Measurements from ENCODE around the gene KCTD20.
A peak's percentile ranks its signal among the peaks of the same experiment; 100 is the strongest.

KCTD20 gene

GRCh38 chr6:36419310-36419709 is 23.5 kb upstream of the KCTD20 start:
- TF ChIP-seq POLR2AphosphoS5 (IDR thresholded peaks at IDR 0.05; ENCODE audit: borderline replicate concordance, low read depth, low read length) (no peak), EZH2 (IDR thresholded peaks at IDR 0.05) (no peak), FOXP2 (optimal IDR thresholded peaks at IDR 0.05; ENCODE audit: control extremely low read depth, extremely low read length, insufficient read depth) (no peak)
- no peak overlapping the region for H3K27ac ChIP-seq
- no peaks in the 10 kb centered on the region for H3K9me3 ChIP-seq (ENCODE audit: low read depth, low read length)
- H3K9ac ChIP-seq (ENCODE audit: insufficient read length) = no peak overlapping the region
- H3K4me3 ChIP-seq = no peak overlapping the region
- H3K36me3 ChIP-seq (ENCODE audit: insufficient read depth, low read length) = no peaks in the 10 kb centered on the region
- DNase-seq (ENCODE audit: low read depth, low spot score) = no peak

GRCh38 chr6:36422714-36423100 is 20.1 kb upstream of the KCTD20 start:
- DNase-seq (ENCODE audit: low read depth, low spot score) = no peak
- peak overlapping the region; percentile 72 for H3K27ac ChIP-seq
- no peak for TF ChIP-seq EZH2 (IDR thresholded peaks at IDR 0.05)
- no peaks in the 10 kb centered on the region for H3K36me3 ChIP-seq (ENCODE audit: insufficient read depth, low read length)
- no peaks in the 10 kb centered on the region for H3K9me3 ChIP-seq (ENCODE audit: low read depth, low read length)
- H3K4me3 ChIP-seq = peak overlapping the region; percentile 78
- peak overlapping the region; percentile 84 for H3K9ac ChIP-seq (ENCODE audit: insufficient read length)

- TF ChIP-seq FOXP2 (optimal IDR thresholded peaks at IDR 0.05; ENCODE audit: control extremely low read depth, extremely low read length, insufficient read depth) = no peak
- TF ChIP-seq POLR2AphosphoS5 (IDR thresholded peaks at IDR 0.05; ENCODE audit: borderline replicate concordance, low read depth, low read length) = peak; percentile 79
- TF ChIP-seq EZH2 (IDR thresholded peaks at IDR 0.05) = no peak
- peak overlapping the region; percentile 72 for H3K27ac ChIP-seq
Measured at GRCh38 chr6:36423101-36423824, 19.5 kb upstream of the KCTD20 start.

GRCh38 chr6:36426622-36427021 is 16.2 kb upstream of the KCTD20 start:
- no peaks in the 10 kb centered on the region for H3K9me3 ChIP-seq (ENCODE audit: low read depth, low read length)
- DNase-seq (ENCODE audit: low read depth, low spot score) = no peak
- no peak overlapping the region for H3K27ac ChIP-seq
- H3K4me3 ChIP-seq = no peak overlapping the region
- no peaks in the 10 kb centered on the region for H3K36me3 ChIP-seq (ENCODE audit: insufficient read depth, low read length)
- no peak for TF ChIP-seq FOXP2 (optimal IDR thresholded peaks at IDR 0.05; ENCODE audit: control extremely low read depth, extremely low read length, insufficient read depth)
- no peak for TF ChIP-seq EZH2 (IDR thresholded peaks at IDR 0.05)
- TF ChIP-seq POLR2AphosphoS5 (IDR thresholded peaks at IDR 0.05; ENCODE audit: borderline replicate concordance, low read depth, low read length) = no peak
- H3K9ac ChIP-seq (ENCODE audit: insufficient read length) = no peak overlapping the region

More at GRCh38 chr6:36423101-36423824, 19.5 kb upstream of the KCTD20 start:
- peak; percentile 73 for DNase-seq (ENCODE audit: low read depth, low spot score)
- Histone ChIP-seq H3K9me3 (ENCODE audit: low read depth, low read length) (no peaks in the 10 kb centered on the region), H3K4me3 (peak overlapping the region; percentile 78), H3K9ac (ENCODE audit: insufficient read length) (peak overlapping the region; percentile 84), H3K36me3 (ENCODE audit: insufficient read depth, low read length) (no peaks in the 10 kb centered on the region)

- H3K9me3 ChIP-seq (ENCODE audit: low read depth, low read length) = no peaks in the 10 kb centered on the region
- H3K9ac ChIP-seq (ENCODE audit: insufficient read length) = no peak overlapping the region
- H3K36me3 ChIP-seq (ENCODE audit: insufficient read depth, low read length) = no peaks in the 10 kb centered on the region
- TF ChIP-seq FOXP2 (optimal IDR thresholded peaks at IDR 0.05; ENCODE audit: control extremely low read depth, extremely low read length, insufficient read depth) = no peak
- TF ChIP-seq POLR2AphosphoS5 (IDR thresholded peaks at IDR 0.05; ENCODE audit: borderline replicate concordance, low read depth, low read length) = no peak
- no peak for TF ChIP-seq EZH2 (IDR thresholded peaks at IDR 0.05)
- no peak overlapping the region for H3K27ac ChIP-seq
- H3K4me3 ChIP-seq = no peak overlapping the region
- DNase-seq (ENCODE audit: low read depth, low spot score) = no peak
Measured at GRCh38 chr6:36428911-36429310, 13.9 kb upstream of the KCTD20 start.

GRCh38 chr6:36430351-36430750 is 12.4 kb upstream of the KCTD20 start:
- TF ChIP-seq EZH2 (IDR thresholded peaks at IDR 0.05) (no peak), POLR2AphosphoS5 (IDR thresholded peaks at IDR 0.05; ENCODE audit: borderline replicate concordance, low read depth, low read length) (no peak)
- H3K36me3 ChIP-seq (ENCODE audit: insufficient read depth, low read length) = no peaks in the 10 kb centered on the region
- no peak for DNase-seq (ENCODE audit: low read depth, low spot score)

GRCh38 chr6:36431197-36431596 is 11.6 kb upstream of the KCTD20 start:
- H3K27ac ChIP-seq = no peak overlapping the region
- no peak for TF ChIP-seq POLR2AphosphoS5 (IDR thresholded peaks at IDR 0.05; ENCODE audit: borderline replicate concordance, low read depth, low read length)
- no peak for TF ChIP-seq FOXP2 (optimal IDR thresholded peaks at IDR 0.05; ENCODE audit: control extremely low read depth, extremely low read length, insufficient read depth)
- no peak for TF ChIP-seq EZH2 (IDR thresholded peaks at IDR 0.05)
- no peak overlapping the region for H3K9ac ChIP-seq (ENCODE audit: insufficient read length)
- DNase-seq (ENCODE audit: low read depth, low spot score) = no peak
- no peak overlapping the region for H3K4me3 ChIP-seq
- H3K9me3 ChIP-seq (ENCODE audit: low read depth, low read length) = no peaks in the 10 kb centered on the region
- H3K36me3 ChIP-seq (ENCODE audit: insufficient read depth, low read length) = no peaks in the 10 kb centered on the region

More at GRCh38 chr6:36430351-36430750, 12.4 kb upstream of the KCTD20 start:
- no peak overlapping the region for H3K27ac ChIP-seq
- H3K9me3 ChIP-seq (ENCODE audit: low read depth, low read length) = no peaks in the 10 kb centered on the region
- no peak overlapping the region for H3K9ac ChIP-seq (ENCODE audit: insufficient read length)
- no peak overlapping the region for H3K4me3 ChIP-seq

GRCh38 chr6:36432151-36432671 is 10.6 kb upstream of the KCTD20 start:
- H3K9me3 ChIP-seq (ENCODE audit: low read depth, low read length) = no peaks in the 10 kb centered on the region
- no peak for DNase-seq (ENCODE audit: low read depth, low spot score)
- no peaks in the 10 kb centered on the region for H3K36me3 ChIP-seq (ENCODE audit: insufficient read depth, low read length)
- TF ChIP-seq POLR2AphosphoS5 (IDR thresholded peaks at IDR 0.05; ENCODE audit: borderline replicate concordance, low read depth, low read length) = no peak
- no peak for TF ChIP-seq EZH2 (IDR thresholded peaks at IDR 0.05)
- TF ChIP-seq FOXP2 (optimal IDR thresholded peaks at IDR 0.05; ENCODE audit: control extremely low read depth, extremely low read length, insufficient read depth) = no peak
- no peak overlapping the region for H3K9ac ChIP-seq (ENCODE audit: insufficient read length)
- H3K27ac ChIP-seq = no peak overlapping the region
- no peak overlapping the region for H3K4me3 ChIP-seq

- no peaks in the 10 kb centered on the region for H3K9me3 ChIP-seq (ENCODE audit: low read depth, low read length)
- H3K36me3 ChIP-seq (ENCODE audit: insufficient read depth, low read length) = no peaks in the 10 kb centered on the region
- no peak for TF ChIP-seq FOXP2 (optimal IDR thresholded peaks at IDR 0.05; ENCODE audit: control extremely low read depth, extremely low read length, insufficient read depth)
- TF ChIP-seq POLR2AphosphoS5 (IDR thresholded peaks at IDR 0.05; ENCODE audit: borderline replicate concordance, low read depth, low read length) = no peak
- TF ChIP-seq EZH2 (IDR thresholded peaks at IDR 0.05) = no peak
- no peak for DNase-seq (ENCODE audit: low read depth, low spot score)
- H3K9ac ChIP-seq (ENCODE audit: insufficient read length) = no peak overlapping the region
- H3K4me3 ChIP-seq = no peak overlapping the region
- H3K27ac ChIP-seq = no peak overlapping the region
Measured at GRCh38 chr6:36436466-36436865, 6.3 kb upstream of the KCTD20 start.

Data from SK-N-MC (cell line).